Vagina (tissue), 2 donors: Measurements from ENCODE around the gene MYO7B. TPM values are rescaled to one million over a fixed set of nuclear protein-coding genes. Genes with fewer than 3 reads are reported as not detected.

Experiments
- DNase-seq, 2 donors: peaks; one replicate each; pipeline ENCODE4 v3.0.0-alpha.2; 2017; ENCODE audit errors: extremely low spot score in 2 of 2
- H3K27ac ChIP-seq: fragments of 200-600 bp; sonication (generic); one replicate; pipeline ENCODE4 v1.5.1; 2019
- H3K27me3 ChIP-seq: fragments of 200-600 bp; sonication (generic); one replicate; pipeline ENCODE4 v1.5.1; 2019
- H3K36me3 ChIP-seq, 2 donors: fragments of 200-600 bp; sonication (generic); one replicate each; pipeline ENCODE4 v1.5.1; 2017 to 2019
- H3K4me1 ChIP-seq: fragments of 200-600 bp; sonication (generic); one replicate; pipeline ENCODE4 v1.5.1; 2019
- H3K4me3 ChIP-seq, 2 donors: fragments of 200-600 bp; sonication (generic); 1 replicate in 1 of 2; 2 replicates in 1 of 2; pipeline ENCODE4 v1.5.1; 2016 to 2019
- H3K9me3 ChIP-seq: fragments of 200-600 bp; sonication (generic); one replicate; pipeline ENCODE4 v1.5.1; 2019
- CTCF ChIP-seq, 3 experiments: fragments of 450-650 bp in 2 of 3; fragments of 200-600 bp in 1 of 3; sonication (generic) in 1 of 3; IDR thresholded peaks; one replicate each; pipeline ENCODE4 v1.5.1; 2017 to 2019; ENCODE audit warnings: antibody characterized with exemption in 3 of 3, mild to moderate bottlenecking in 2 of 3, moderate library complexity in 2 of 3
- POLR2A ChIP-seq, 2 donors: fragments of 450-650 bp; IDR thresholded peaks; one replicate each; pipeline ENCODE4 v1.6.1; 2017; ENCODE audit warnings: antibody characterized with exemption in 2 of 2, mild to moderate bottlenecking in 2 of 2, moderate library complexity in 2 of 2
- POLR2AphosphoS5 ChIP-seq, 2 donors: sonication (generic); formaldehyde crosslinking; IDR thresholded peaks; one replicate each; pipeline ENCODE4 v1.9.0; 2017; ENCODE audit warnings: antibody characterized with exemption in 2 of 2, mild to moderate bottlenecking in 2 of 2, low read depth in 1 of 2; ENCODE audit not compliant: insufficient read depth in 1 of 2
- intact Hi-C: fragments of 100-400 bp; cut with DNase I; formaldehyde crosslinking; loops from one replicate; pipeline ENCODE4 v1.15.1; 2023
- total RNA-seq: library from RNA; depleted of rRNA; stranded (reverse); fragments of >200 nt; gene quantifications from one replicate; pipeline ENCODE4 v1.2.3, GENCODE V29; 2016

MYO7B gene
- total RNA-seq, 1 donor from 2014 or later = not detected

- Histone ChIP-seq H3K9me3 (no peaks in the 10 kb centered on the region), H3K4me3 (no peak overlapping the region), H3K4me1 (peaks cover 9% of the 10 kb centered on the region), H3K27ac (no peak overlapping the region), H3K27me3 (no peaks in the 10 kb centered on the region), H3K36me3 (no peaks in the 10 kb centered on the region)
- intact Hi-C loops = no loop called here
- DNase-seq = no peak
- no peak for TF ChIP-seq CTCF (IDR thresholded peaks at IDR 0.05)
- no peak for TF ChIP-seq POLR2A (IDR thresholded peaks at IDR 0.05)
- no peak for TF ChIP-seq POLR2AphosphoS5 (IDR thresholded peaks at IDR 0.05; ENCODE audit: insufficient read depth in 1 of 2, low read depth in 1 of 2)
These were observed 94.2 kb downstream of the MYO7B start for GRCh38 chr2:127629637-127630036.

- Histone ChIP-seq H3K4me3 (no peak overlapping the region), H3K27ac (no peak overlapping the region), H3K36me3 (no peaks in the 10 kb centered on the region), H3K9me3 (no peaks in the 10 kb centered on the region), H3K4me1 (peaks cover 9% of the 10 kb centered on the region), H3K27me3 (no peaks in the 10 kb centered on the region)
- TF ChIP-seq CTCF (IDR thresholded peaks at IDR 0.05) = no peak
- no peak for TF ChIP-seq POLR2AphosphoS5 (IDR thresholded peaks at IDR 0.05; ENCODE audit: insufficient read depth in 1 of 2, low read depth in 1 of 2)
- TF ChIP-seq POLR2A (IDR thresholded peaks at IDR 0.05) = no peak
- DNase-seq = no peak
- intact Hi-C loops = no loop called here
These were observed 94.8 kb downstream of the MYO7B start for GRCh38 chr2:127630096-127630863.

GRCh38 chr2:127630864-127631540 lies 95.5 kb downstream of the MYO7B start:
- Histone ChIP-seq H3K27ac (no peak overlapping the region), H3K9me3 (no peaks in the 10 kb centered on the region), H3K36me3 (no peaks in the 10 kb centered on the region), H3K27me3 (no peaks in the 10 kb centered on the region), H3K4me1 (peaks cover 9% of the 10 kb centered on the region), H3K4me3 (no peak overlapping the region)
- TF ChIP-seq CTCF (IDR thresholded peaks at IDR 0.05) (no peak), POLR2A (IDR thresholded peaks at IDR 0.05) (no peak), POLR2AphosphoS5 (IDR thresholded peaks at IDR 0.05; ENCODE audit: insufficient read depth in 1 of 2, low read depth in 1 of 2) (no peak)
- intact Hi-C loops = no loop called here
- DNase-seq = no peak

- Histone ChIP-seq H3K27ac (no peak overlapping the region), H3K4me3 (no peak overlapping the region), H3K4me1 (peaks cover 11% of the 10 kb centered on the region), H3K27me3 (no peaks in the 10 kb centered on the region), H3K9me3 (no peaks in the 10 kb centered on the region), H3K36me3 (no peaks in the 10 kb centered on the region)
- no peak for DNase-seq
- intact Hi-C loops = no loop called here
- TF ChIP-seq POLR2A (IDR thresholded peaks at IDR 0.05) = no peak
- no peak for TF ChIP-seq CTCF (IDR thresholded peaks at IDR 0.05)
- no peak for TF ChIP-seq POLR2AphosphoS5 (IDR thresholded peaks at IDR 0.05; ENCODE audit: insufficient read depth in 1 of 2, low read depth in 1 of 2)
These were observed 96.1 kb downstream of the MYO7B start for GRCh38 chr2:127631541-127631996.
